HepG2 (cell line): Measurements from ENCODE around the gene PDK2. TPM values are rescaled to one million over a fixed set of nuclear protein-coding genes. Genes with fewer than 3 reads are reported as not detected.
A peak's percentile ranks its signal among the peaks of the same experiment; 100 is the strongest.

Experiments
- AKAP8 ChIP-seq: sonication (generic); formaldehyde crosslinking; IDR thresholded peaks from 2 replicates; pipeline ENCODE4 v1.5.1; 2020; ENCODE audit warnings: mild to moderate bottlenecking, missing genetic modification reagents
- ARHGAP35 ChIP-seq: sonication (generic); formaldehyde crosslinking; IDR thresholded peaks from 2 replicates; pipeline ENCODE4 v1.9.0; 2022; ENCODE audit warnings: mild to moderate bottlenecking, inconsistent platforms, moderate library complexity, missing genetic modification reagents, borderline replicate concordance
- CCAR2 ChIP-seq: fragments of 200-400 bp; formaldehyde crosslinking; optimal IDR thresholded peaks from 2 replicates; pipeline ENCODE3; 2018; ENCODE audit warnings: low read depth, mild to moderate bottlenecking, low read length, moderate library complexity
- CHD4 ChIP-seq: fragments of 200-600 bp; sonication (generic); IDR thresholded peaks from 2 replicates; pipeline ENCODE4 v1.7.0; 2017; ENCODE audit warnings: mild to moderate bottlenecking, low read length, borderline replicate concordance
- FOXO1 ChIP-seq: sonication (generic); formaldehyde crosslinking; IDR thresholded peaks from 2 replicates; pipeline ENCODE4 v1.4.0; 2020; ENCODE audit warnings: missing genetic modification reagents
- JDP2 ChIP-seq: sonication (generic); formaldehyde crosslinking; IDR thresholded peaks from 2 replicates; pipeline ENCODE4 v1.8.1; 2022; ENCODE audit warnings: missing genetic modification reagents, borderline replicate concordance
- MYC ChIP-seq: sonication (generic); formaldehyde crosslinking; IDR thresholded peaks from 2 replicates; pipeline ENCODE4 v1.9.0; 2021; ENCODE audit warnings: missing genetic modification reagents, borderline replicate concordance
- NR1H2 ChIP-seq: sonication (generic); formaldehyde crosslinking; IDR thresholded peaks from 2 replicates; pipeline ENCODE4 v1.8.1; 2022; ENCODE audit warnings: low read depth, missing genetic modification reagents, borderline replicate concordance
- SPEN ChIP-seq: sonication (generic); formaldehyde crosslinking; IDR thresholded peaks from 2 replicates; pipeline ENCODE4 v1.5.1; 2020; ENCODE audit warnings: low read depth, mild to moderate bottlenecking, missing genetic modification reagents
- TCF12 ChIP-seq, 2 experiments: fragments of 450-650 bp in 1 of 2; sonication (generic) in 1 of 2; formaldehyde crosslinking in 1 of 2; IDR thresholded peaks; 2 replicates each; pipeline versions ENCODE4 v1.6.1 to v1.8.0; 2017 to 2022; ENCODE audit warnings: antibody characterized with exemption in 1 of 2, mild to moderate bottlenecking in 1 of 2, missing genetic modification reagents in 1 of 2, moderate library complexity in 1 of 2
- TSC22D2 ChIP-seq: sonication (generic); formaldehyde crosslinking; IDR thresholded peaks from 2 replicates; pipeline ENCODE4 v1.5.1; 2020; ENCODE audit warnings: missing genetic modification reagents, mild to moderate bottlenecking, borderline replicate concordance
- ZFP37 ChIP-seq: sonication (generic); formaldehyde crosslinking; IDR thresholded peaks from 2 replicates; pipeline ENCODE4 v1.4.0; 2020; ENCODE audit warnings: missing genetic modification reagents, borderline replicate concordance
- ZNF331 ChIP-seq: sonication (generic); formaldehyde crosslinking; IDR thresholded peaks from 2 replicates; pipeline ENCODE4 v1.4.0; 2020; ENCODE audit warnings: missing genetic modification reagents
- ZNF83 ChIP-seq: sonication (generic); formaldehyde crosslinking; IDR thresholded peaks from 2 replicates; pipeline ENCODE4 v1.4.0; 2020; ENCODE audit warnings: missing genetic modification reagents, mild to moderate bottlenecking, borderline replicate concordance
- polyA plus RNA-seq, 8 experiments: library from polyadenylated mRNA; depleted of rRNA in 3 of 8; stranded (reverse) in 7 of 8; unstranded in 1 of 8; fragments of >200 nt; fragmentation: Illumina TruSeq in 4 of 8; extraction: Trizol in 4 of 8; gene quantifications; 2 replicates each; pipeline versions ENCODE4 v1.2.1 to v1.2.3, GENCODE V29; 2011 to 2016; ENCODE audit warnings: low read depth in 4 of 8, missing spikeins in 1 of 8, mixed read lengths in 1 of 8; ENCODE audit not compliant: insufficient read depth in 1 of 8
- total RNA-seq, 5 experiments: library from RNA; depleted of rRNA; stranded (reverse); fragments of >200 nt; fragmentation: Illumina TruSeq; extraction: Trizol; gene quantifications; 2 replicates each; pipeline ENCODE4 v1.2.3, GENCODE V29; 2016; ENCODE audit warnings: low read depth in 1 of 5
- TF ChIP-seq, protein P1 (sequence below): sonication (generic); formaldehyde crosslinking; IDR thresholded peaks from 2 replicates; pipeline ENCODE4 v1.4.0; 2020; ENCODE audit warnings: missing genetic modification reagents
- TF ChIP-seq, protein P2 (sequence below): sonication (generic); formaldehyde crosslinking; IDR thresholded peaks from 2 replicates; pipeline ENCODE4 v1.5.1; 2020; ENCODE audit warnings: missing genetic modification reagents, mild to moderate bottlenecking, borderline replicate concordance
- TF ChIP-seq, protein P3 (sequence below): sonication (generic); formaldehyde crosslinking; IDR thresholded peaks from 2 replicates; pipeline ENCODE4 v1.9.0; 2021; ENCODE audit warnings: missing genetic modification reagents, borderline replicate concordance
- TF ChIP-seq, protein P4 (sequence below): sonication (generic); formaldehyde crosslinking; IDR thresholded peaks from 2 replicates; pipeline ENCODE4 v1.5.1; 2020; ENCODE audit warnings: missing genetic modification reagents, mild to moderate bottlenecking, borderline replicate concordance

Gene PDK2
- total and polyA plus RNA-seq, 2 of the 13 experiments (the other 11 are each of a cell fraction or from before 2014, with no cell fraction given) = 18.5 to 59.7 TPM

DNA sequence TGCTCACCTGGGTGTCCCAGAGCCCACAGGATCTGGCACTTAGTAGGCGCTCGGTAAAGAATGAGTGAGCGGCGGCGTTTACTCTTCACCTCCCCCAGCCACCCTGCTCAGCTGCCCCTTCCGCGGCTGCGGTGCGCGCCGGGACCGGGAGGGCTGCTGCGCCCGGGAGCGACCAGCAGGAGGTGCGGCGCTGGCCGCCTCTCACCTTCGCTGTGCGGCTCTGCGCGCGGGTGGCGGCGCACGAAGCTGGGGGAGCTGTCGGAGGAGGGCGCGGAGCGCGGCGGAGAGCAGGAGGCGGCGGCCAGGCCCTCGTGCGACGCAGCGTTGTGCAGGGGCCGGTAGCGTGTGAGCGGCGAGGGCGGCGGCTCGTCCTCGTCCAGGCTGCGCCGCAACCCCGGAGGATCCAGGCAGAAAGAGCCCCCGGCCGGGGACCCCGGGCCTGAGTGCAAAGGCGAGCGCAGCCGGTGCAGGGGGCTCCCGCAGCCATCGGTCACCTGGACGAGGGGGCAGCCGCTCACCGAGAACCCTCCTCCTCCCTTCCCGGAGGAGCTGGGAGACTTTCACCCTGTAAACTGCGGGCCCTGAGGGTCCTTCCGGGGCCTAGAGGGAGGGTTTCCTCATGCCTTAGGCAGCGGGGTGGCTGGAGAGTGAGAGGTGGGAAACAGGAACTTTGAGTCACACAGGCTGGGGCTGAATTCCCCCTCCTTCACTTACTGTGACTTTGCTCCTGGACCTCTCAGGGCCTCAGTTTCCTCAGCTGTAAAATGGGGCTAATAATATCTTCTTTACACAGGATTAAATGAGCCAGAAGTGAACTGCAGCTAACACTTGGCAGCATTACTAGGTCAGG, 22.3 kb downstream of the PDK2 start (continued):
- TF ChIP-seq, protein P1, sequence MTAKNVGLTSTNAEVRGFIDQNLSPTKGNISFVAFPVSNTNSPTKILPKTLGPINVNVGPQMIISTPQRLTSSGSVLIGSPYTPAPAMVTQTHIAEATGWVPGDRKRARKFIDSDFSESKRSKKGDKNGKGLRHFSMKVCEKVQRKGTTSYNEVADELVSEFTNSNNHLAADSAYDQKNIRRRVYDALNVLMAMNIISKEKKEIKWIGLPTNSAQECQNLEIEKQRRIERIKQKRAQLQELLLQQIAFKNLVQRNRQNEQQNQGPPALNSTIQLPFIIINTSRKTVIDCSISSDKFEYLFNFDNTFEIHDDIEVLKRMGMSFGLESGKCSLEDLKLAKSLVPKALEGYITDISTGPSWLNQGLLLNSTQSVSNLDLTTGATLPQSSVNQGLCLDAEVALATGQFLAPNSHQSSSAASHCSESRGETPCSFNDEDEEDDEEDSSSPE = peak; percentile 61; the same call in 1 of the 2 replicates
- TF ChIP-seq, protein P2, sequence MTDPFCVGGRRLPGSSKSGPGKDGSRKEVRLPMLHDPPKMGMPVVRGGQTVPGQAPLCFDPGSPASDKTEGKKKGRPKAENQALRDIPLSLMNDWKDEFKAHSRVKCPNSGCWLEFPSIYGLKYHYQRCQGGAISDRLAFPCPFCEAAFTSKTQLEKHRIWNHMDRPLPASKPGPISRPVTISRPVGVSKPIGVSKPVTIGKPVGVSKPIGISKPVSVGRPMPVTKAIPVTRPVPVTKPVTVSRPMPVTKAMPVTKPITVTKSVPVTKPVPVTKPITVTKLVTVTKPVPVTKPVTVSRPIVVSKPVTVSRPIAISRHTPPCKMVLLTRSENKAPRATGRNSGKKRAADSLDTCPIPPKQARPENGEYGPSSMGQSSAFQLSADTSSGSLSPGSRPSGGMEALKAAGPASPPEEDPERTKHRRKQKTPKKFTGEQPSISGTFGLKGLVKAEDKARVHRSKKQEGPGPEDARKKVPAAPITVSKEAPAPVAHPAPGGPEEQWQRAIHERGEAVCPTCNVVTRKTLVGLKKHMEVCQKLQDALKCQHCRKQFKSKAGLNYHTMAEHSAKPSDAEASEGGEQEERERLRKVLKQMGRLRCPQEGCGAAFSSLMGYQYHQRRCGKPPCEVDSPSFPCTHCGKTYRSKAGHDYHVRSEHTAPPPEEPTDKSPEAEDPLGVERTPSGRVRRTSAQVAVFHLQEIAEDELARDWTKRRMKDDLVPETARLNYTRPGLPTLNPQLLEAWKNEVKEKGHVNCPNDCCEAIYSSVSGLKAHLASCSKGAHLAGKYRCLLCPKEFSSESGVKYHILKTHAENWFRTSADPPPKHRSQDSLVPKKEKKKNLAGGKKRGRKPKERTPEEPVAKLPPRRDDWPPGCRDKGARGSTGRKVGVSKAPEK (CRISPR knock-in tag) = no peak
- no peak for TF ChIP-seq TCF12 (IDR thresholded peaks at IDR 0.05)
- TF ChIP-seq TCF12 (CRISPR knock-in tag; IDR thresholded peaks at IDR 0.05) = no peak
- TF ChIP-seq JDP2 (CRISPR knock-in tag) = no peak
- TF ChIP-seq CCAR2 = no peak
- TF ChIP-seq, protein P3, sequence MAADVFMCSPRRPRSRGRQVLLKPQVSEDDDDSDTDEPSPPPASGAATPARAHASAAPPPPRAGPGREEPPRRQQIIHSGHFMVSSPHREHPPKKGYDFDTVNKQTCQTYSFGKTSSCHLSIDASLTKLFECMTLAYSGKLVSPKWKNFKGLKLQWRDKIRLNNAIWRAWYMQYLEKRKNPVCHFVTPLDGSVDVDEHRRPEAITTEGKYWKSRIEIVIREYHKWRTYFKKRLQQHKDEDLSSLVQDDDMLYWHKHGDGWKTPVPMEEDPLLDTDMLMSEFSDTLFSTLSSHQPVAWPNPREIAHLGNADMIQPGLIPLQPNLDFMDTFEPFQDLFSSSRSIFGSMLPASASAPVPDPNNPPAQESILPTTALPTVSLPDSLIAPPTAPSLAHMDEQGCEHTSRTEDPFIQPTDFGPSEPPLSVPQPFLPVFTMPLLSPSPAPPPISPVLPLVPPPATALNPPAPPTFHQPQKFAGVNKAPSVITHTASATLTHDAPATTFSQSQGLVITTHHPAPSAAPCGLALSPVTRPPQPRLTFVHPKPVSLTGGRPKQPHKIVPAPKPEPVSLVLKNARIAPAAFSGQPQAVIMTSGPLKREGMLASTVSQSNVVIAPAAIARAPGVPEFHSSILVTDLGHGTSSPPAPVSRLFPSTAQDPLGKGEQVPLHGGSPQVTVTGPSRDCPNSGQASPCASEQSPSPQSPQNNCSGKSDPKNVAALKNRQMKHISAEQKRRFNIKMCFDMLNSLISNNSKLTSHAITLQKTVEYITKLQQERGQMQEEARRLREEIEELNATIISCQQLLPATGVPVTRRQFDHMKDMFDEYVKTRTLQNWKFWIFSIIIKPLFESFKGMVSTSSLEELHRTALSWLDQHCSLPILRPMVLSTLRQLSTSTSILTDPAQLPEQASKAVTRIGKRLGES (CRISPR knock-in tag) = no peak
- peak; percentile 67; the same call in 1 of the 2 replicates for TF ChIP-seq ARHGAP35 (CRISPR knock-in tag)
- peak; percentile 30; the same call in 1 of the 2 replicates for TF ChIP-seq ZNF331
- 0 out of 2 replicates have a peak, but pooled peaks have one; percentile 33 for TF ChIP-seq AKAP8 (CRISPR knock-in tag)
- 0 out of 2 replicates have a peak, but pooled peaks have one; percentile 39 for TF ChIP-seq TSC22D2
- TF ChIP-seq ZFP37 = no peak
- TF ChIP-seq SPEN = peak; percentile 58; the same call in 1 of the 2 replicates
- no peak for TF ChIP-seq ZNF83 (CRISPR knock-in tag)
- TF ChIP-seq NR1H2 (CRISPR knock-in tag) = no peak
- TF ChIP-seq CHD4 = 0 out of 2 replicates have a peak, but pooled peaks have one; percentile 50
- TF ChIP-seq MYC (CRISPR knock-in tag) = peak; percentile 62; the same call in 1 of the 2 replicates
- TF ChIP-seq, protein P4, sequence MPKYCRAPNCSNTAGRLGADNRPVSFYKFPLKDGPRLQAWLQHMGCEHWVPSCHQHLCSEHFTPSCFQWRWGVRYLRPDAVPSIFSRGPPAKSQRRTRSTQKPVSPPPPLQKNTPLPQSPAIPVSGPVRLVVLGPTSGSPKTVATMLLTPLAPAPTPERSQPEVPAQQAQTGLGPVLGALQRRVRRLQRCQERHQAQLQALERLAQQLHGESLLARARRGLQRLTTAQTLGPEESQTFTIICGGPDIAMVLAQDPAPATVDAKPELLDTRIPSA (CRISPR knock-in tag) = no peak
- peak; percentile 13; the same call in 1 of the 2 replicates for TF ChIP-seq FOXO1 (CRISPR knock-in tag)
